SH-SY5Y (cell line): ENCODE measurements around the gene SCN4B.

Source experiments
- GATA2 ChIP-seq: IDR thresholded peaks from 2 replicates; pipeline ENCODE4 v1.6.1; 2011; ENCODE audit warnings: mild to moderate bottlenecking, low read depth, low read length
- GATA3 ChIP-seq: IDR thresholded peaks from 2 replicates; pipeline ENCODE4 v1.6.1; 2011; ENCODE audit warnings: low read depth, mild to moderate bottlenecking, low read length, moderate library complexity

SCN4B gene

DNA sequence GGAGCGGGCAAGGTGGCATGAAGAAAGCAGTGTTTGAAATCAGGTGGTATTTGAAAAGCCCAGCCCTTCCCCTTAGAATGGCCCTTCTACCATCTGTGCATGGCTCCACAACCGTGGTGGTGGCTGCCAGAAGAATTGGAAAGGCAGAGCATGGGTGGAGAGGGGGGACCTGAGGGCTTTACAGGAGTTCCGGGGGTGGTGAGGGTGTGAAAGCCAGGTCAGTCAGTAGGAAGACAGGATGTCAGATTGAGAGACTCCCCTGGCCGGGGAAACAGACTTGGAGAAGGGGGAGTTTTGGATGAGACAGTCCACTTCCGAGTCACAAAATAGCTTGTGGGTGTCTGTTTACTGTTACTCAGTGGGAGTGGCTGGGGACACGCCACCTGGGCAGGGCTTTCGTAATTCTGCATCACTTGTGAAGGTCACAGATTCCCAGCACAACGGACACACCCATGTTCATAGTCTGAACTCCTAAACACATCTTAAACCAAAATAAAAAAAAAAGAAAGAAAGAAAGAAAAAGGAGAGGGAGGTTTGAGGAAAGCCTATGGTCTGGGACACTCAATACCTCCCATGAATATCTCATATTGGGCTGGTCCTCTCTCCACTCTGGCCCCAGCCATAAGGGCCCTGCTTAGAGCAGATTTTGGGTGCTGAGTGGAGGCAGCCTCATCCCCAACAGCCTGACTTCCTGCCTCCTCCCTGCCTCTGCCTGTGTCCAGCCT, 41.4 kb downstream of the SCN4B start:
- TF ChIP-seq GATA2 (no peak), GATA3 (no peak)

DNA sequence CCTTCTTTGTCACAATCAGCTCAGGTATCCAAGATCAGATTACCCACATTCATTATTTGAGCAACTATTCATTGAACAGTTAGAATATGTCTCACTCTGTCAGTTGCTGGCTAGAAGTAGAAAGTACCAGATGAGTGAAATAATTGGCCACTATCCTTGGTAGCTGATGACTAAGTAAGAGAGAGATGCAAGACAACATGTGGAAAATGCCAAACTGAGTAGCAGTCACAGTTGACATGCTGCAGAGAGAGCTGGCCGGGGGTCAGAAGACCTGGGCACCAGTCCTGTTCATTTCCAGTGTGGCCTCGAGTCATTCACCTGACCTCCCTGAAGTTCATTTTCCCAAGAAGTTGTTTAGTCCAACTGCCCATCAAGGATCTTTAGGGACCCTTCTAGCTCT, 43.4 kb downstream of the SCN4B start:
- TF ChIP-seq GATA2 = no peak
- no peak for TF ChIP-seq GATA3

DNA sequence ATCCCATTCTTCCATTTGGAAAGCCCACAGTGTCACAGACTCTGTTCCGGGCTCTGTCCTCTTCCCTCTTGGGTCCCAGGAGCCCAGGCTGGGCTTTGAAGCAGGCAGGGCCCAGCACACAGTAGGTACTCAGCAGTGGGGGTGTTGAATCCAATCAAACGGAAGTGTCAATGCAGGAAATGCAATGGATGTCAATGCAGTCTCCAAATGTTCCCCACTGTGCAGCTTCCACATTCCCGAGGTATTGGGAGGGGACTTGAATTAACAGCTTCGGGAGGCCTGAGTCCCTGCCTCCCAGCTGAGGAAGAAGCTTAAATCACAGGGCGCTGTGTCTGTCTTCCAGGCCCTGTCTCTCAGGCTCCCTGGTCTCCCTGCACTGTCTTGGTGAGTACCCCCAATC, 44.1 kb downstream of the SCN4B start:
- TF ChIP-seq GATA3 (no peak), GATA2 (no peak)

DNA sequence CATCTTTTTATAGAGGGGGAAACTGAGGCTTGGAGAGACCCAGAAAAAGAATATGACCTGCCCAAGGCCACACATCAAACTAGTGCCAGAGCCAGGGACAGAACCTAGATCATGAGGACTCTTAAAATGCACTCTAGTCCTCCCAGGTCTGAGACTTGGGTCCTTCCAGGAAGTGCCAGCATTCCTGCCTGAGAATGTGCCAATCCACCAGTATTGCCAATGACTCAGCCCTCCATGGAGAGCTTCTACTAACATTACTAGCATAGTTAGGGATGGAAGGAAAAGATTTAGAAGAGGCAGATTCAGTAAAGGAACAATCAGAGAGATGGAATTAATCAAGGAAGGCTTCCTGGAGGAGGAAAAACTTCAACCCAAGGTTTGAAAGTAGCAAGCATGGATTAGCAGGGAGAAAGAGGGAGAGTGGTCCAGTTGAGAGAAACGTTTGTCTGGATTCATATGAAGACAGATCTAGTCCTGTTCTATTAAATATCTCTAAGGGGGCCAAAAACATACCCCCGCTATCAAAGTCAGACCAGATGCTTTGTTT, 45.8 kb downstream of the SCN4B start:
- TF ChIP-seq GATA3 (no peak), GATA2 (no peak)

DNA sequence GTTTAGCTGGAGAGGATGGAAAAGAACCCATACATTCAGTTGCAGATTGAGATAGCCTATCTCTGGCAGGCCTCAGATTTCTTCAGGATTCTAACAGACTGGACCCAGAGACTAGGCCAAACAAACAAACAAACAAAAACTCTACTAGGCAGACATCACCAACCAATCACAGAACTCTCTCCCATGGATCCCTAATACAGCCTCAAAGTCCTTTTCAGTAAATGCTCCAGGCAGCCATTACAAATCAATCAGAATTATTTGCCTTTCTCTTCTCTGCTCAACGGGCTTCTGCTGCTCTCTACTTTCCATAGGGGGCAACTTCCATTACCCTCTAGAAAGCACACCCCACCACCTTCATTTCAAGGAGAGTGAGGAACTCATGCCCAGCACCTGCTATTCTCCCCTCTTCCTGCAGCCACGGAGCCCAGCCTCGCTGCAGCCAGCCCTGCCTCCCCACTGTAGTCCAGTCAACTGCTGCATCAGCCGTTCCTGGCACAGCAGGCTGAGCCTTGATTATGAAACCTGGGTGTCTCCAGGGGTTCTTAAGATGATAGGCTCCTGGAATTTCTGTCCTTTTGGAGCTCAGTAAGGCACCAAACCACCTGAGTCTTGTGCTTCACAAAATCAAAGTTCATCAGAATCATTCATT, 46.8 kb downstream of the SCN4B start:
- TF ChIP-seq GATA3 (no peak), GATA2 (no peak)

DNA sequence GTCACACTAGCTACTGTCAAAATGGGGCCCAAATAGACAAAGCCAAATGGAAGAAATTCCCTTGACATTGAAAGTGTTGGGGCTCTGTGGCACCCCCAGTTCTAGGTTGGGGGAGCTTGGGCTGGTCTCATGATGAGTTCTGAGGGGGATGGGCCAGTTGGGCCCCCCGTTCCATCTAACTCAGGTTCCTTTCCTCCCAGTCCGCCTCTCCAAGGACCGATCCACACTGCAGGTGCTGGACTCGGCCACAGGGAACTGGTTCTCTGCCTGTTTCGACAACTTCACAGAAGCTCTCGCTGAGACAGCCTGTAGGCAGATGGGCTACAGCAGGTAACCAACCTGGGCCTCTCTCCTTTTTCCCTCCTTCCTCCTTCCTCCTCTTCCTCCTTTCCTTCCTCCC, 48.1 kb downstream of the SCN4B start:
- TF ChIP-seq GATA3 = no peak
- no peak for TF ChIP-seq GATA2

DNA sequence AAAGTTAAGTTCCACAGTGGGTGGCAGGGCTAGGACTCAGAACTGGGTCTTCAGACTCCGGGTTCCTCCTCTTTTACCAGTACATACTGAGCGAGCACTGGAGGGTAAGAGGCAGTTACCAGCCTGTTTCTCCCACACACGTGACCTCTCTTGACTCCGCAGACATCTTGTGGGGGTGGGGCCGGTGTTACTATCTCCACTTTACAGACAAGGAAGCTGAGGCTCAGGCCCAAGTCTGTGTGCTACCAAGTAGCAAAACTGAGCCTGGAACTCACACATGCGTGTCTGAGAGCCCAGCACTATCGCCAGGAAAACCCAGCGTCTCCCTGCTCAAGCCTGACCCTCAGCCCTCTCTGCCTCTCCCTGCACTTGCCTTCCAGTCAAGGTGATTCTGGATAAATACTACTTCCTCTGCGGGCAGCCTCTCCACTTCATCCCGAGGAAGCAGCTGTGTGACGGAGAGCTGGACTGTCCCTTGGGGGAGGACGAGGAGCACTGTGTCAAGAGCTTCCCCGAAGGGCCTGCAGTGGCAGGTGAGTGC, 49.8 kb downstream of the SCN4B start:
- TF ChIP-seq GATA2 = no peak
- no peak for TF ChIP-seq GATA3

DNA sequence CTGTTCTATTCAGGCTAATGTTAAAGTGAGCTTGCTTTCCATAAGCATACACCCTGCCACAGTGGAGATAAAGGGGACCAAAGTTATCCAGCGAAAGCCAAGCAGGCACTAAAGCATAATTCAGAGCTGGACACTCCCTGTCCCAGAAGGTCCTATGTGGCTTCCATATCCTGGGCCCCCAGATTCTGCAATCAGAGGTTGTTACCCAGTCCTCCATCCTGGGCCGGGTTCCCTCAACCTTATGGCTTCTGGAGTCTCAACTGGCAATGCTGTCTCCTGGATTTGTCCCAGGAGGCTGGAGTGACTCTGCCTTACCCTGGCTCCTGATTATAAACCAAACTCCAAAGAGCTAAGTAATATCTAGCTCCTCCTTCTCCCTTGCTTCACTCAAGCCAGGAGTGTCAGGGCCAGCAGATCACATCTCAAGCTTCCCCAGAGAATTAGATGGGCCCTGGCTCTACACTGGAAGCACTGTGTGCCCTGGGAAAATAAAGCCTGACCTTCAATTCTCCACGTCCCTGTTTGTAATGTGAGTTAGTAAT, 51.9 kb downstream of the SCN4B start:
- no peak for TF ChIP-seq GATA2
- no peak for TF ChIP-seq GATA3

DNA sequence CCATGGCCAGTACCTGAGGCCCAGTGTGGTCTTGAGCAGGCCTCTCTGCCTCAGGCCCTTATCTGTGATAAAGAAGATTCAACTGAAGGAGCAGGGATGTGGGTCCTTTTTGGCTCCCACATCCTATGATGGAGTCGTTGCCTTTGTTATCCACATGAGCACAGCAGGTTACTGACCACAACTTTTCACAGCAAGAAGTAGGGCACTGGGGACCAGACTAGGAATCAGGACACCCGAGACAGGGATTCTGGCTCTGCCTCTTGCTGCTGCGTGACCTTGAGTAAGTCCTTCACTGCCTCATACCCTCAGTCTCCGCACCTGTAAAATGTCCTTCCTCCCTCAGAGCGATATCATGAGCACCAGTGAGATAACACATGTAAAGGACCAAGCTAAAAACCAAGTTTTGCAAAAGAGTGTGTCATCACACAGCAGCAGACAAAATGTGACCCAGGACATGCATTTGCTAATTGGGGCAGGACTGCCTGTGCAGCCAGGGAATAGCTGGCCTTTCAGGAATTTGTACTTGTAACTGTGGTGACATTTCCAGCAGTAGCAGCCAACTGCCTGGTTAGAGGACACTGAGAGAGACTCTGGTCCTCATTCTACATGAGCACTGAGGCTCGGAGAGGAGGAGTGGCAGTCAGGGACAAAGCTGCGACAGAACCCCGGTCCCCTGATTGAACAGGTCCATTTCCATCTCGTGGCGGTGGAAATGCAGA, 52.6 kb downstream of the SCN4B start:
- TF ChIP-seq GATA3 (no peak), GATA2 (no peak)

DNA sequence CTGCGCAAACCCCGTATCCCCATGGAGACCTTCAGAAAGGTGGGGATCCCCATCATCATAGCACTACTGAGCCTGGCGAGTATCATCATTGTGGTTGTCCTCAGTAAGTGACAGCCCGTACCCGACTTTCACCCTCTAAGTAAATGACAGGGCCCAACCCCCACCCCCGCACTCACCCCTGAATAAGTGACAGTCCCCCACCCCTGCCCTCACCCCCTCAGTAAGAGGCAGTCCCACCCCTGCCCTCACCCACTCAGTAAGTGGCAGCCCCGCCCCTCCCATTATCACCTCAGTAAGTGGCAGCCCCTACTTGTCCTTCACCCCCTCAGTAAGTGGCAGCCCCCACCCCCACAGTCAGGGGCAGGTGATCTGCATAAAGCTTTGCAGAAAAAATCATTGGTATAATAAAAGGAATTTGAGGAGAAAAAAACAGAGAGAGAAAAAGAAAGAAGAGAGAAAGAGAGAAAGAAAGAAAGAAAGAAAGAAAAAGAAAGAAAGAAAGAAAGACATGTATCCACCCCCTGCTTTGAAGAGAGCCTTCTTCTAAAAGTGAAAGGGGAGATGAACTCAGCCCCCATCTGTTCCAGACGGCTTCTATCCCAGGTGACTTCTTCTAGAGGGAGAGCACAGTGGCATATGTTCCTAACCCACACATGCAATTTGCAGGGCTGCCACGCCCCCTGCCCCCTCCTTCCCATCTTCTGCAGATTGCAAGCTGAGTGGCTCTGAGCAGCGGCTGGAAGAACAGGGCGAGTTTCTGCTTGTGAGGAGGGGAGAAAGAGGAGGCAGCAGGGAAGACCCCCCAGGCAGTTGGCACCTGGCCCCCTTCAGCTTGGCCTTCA, 53.4 kb downstream of the SCN4B start:
- no peak for TF ChIP-seq GATA2
- no peak for TF ChIP-seq GATA3

DNA sequence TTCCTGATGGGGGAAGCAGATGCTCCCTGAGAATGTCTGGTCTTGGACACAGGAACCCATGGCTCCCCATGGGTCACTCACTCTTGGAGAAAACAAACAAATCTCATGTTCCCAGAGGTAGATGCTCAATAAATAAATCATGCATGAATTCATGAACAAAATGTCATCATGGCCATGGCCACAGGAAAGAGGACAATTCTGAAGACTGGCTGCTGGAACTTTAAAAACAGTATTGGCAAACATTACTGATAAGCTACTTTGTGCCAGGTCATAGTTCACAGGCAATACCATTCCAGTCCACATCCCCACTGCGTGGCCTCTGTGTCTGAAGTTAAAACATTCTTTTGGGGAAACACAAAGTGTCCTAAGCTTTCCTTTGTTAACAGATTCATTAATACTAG, 56.7 kb downstream of the SCN4B start:
- no peak for TF ChIP-seq GATA2
- no peak for TF ChIP-seq GATA3

DNA sequence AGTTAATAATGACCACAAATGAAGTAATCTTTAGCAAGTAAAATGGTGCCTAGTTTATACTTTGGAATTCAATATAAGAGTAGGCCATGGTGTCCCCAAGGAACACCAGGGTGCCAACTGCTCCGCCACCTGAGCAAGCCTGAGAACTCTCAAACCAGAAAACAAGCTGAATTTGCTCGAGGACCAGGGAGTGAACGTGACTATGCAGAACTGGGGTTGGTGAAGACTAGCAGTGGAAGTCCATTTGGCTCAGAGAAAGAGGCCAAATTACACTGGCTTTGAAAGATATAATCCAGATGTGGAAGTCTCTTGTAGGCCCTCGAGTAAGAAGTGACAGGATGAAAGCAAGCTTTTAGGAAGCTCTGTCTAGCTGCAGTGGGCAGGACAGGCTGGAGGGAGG, 57.1 kb downstream of the SCN4B start:
- no peak for TF ChIP-seq GATA2

DNA sequence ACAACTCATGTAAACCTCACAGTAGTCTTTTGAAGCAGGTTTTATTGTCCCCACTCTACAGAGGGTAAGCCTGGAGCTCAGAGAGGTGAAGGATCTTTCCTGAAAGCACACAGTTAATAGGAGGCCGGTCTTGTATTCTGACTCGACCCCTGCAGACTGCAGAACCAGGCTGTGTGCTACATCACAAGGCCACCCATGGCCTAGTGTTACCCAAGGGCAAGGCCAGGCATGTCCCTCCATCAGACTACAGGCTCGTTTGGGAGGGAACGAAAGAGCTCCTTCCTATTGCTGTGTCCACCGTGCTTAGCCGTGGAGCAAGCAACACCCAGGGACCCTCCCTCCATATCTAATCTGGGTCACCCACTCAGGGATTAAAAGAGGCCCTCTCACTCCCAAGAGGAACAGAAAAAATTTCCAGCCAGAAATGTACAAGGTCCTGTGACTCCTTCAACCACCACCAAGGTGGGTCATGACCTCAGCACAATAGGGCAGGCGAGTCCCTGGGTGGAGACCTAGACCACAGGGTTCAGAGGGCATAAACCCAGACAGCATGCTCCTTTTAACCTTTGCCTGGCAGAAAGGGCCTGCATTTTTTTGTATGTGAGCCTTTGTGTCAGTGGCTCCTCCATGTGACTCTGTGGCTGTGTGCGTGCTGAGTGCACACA, 59.6 kb downstream of the SCN4B start:
- TF ChIP-seq GATA3 (no peak), GATA2 (no peak)

DNA sequence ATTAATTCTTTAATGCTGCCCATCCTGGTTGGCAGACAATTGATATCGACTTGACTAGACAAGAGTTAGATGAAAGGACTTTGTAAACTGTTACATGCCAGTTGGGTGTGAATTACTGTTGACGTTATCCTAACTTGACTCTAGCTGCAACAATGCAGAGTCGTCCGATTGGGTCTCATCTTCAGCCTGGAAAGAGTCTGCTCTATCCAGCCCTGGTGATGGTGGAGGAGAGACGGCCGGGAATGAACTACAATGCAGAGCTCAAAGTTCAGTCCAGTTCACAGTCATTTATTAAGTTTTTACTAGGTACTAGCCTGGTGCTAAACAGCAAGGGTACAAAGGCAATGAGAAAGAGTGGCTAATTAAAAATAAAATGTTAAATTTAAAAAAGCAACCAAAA, 60.9 kb downstream of the SCN4B start:
- TF ChIP-seq GATA3 = no peak
- TF ChIP-seq GATA2 = no peak
